H1 (cell line): ENCODE data around the gene KCNH6. TPM values are rescaled to one million over a fixed set of nuclear protein-coding genes. Genes with fewer than 3 reads are reported as not detected.

Experiments
- BCL11A ChIP-seq, 2 experiments: IDR thresholded peaks; one replicate each; pipeline ENCODE4 v1.6.1; 2011; ENCODE audit warnings: low read depth in 2 of 2, low read length in 2 of 2, mild to moderate bottlenecking in 2 of 2
- EGR1 ChIP-seq: IDR thresholded peaks from 2 replicates; pipeline ENCODE4 v1.6.1; 2011; ENCODE audit warnings: low read depth, low read length, borderline replicate concordance
- HDAC6 ChIP-seq: IDR thresholded peaks from one replicate; pipeline ENCODE4 v1.7.1; 2012; ENCODE audit warnings: low read depth, mild to moderate bottlenecking, inconsistent platforms, low read length, moderate library complexity
- SP1 ChIP-seq: IDR thresholded peaks from 2 replicates; pipeline ENCODE4 v1.6.1; 2011; ENCODE audit warnings: low read depth, low read length
- polyA plus RNA-seq, 7 experiments: library from polyadenylated mRNA; depleted of rRNA in 3 of 7; stranded (reverse) in 5 of 7; unstranded in 2 of 7; fragments of >200 nt in 5 of 7; fragments of 200-250 nt in 2 of 7; gene quantifications; 1 replicate in 5 of 7; 2 replicates in 1 of 7; 4 replicates in 1 of 7; pipeline versions ENCODE4 v1.2.1 to v1.2.3, GENCODE V29; 2011 to 2013; ENCODE audit warnings: missing spikeins in 2 of 7, mixed read lengths in 2 of 7
- total RNA-seq: library from RNA; stranded (reverse); fragmentation: NEBNext Ultra II Directional; extraction: Animal tissue kit (Norgen Biotek cat#: 25700); gene quantifications from 2 replicates; pipeline ENCODE4 v1.2.1, GENCODE V29; 2021

Gene KCNH6
- total and polyA plus RNA-seq, 2 of the 8 experiments (the other 6 are each of a cell fraction or from before 2014, with no cell fraction given): 1.8 to 3.6 TPM

DNA sequence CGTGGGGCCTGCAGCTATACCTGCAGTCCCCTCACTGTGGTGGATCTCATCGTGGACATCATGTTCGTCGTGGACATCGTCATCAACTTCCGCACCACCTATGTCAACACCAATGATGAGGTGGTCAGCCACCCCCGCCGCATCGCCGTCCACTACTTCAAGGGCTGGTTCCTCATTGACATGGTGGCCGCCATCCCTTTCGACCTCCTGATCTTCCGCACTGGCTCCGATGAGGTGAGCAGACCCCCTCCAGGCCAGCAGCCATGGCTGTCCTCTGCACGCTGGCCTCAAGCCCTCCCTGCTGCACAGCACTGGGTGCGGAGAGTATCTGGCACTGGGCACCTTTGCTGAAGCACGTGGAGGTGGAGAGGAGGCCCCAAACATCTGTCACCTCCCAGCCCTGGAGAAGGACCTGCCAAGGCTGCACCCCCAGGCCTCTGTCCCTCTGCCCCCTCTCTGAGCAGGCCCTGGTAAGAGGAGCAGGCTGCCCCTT, 11.0 kb downstream of the KCNH6 start (continued):
- TF ChIP-seq EGR1 (no peak), HDAC6 (no peak), BCL11A (IDR thresholded peaks at IDR 0.05; ENCODE audit: low read depth in 2 of 2, low read length in 2 of 2) (no peak), SP1 (no peak)
